A549 treated with CORT108297 at 1 μM for 4 hours (cell line): Measurements from ENCODE around the gene DENND10. TPM values are rescaled to one million over a fixed set of nuclear protein-coding genes. Genes with fewer than 3 reads are reported as not detected.

ENCODE experiments used
- total RNA-seq: library from RNA; stranded (reverse); fragments of 200-300 nt; extraction: Qiagen RNA extraction; gene quantifications from 5 replicates; pipeline ENCODE4 v1.2.3, GENCODE V29; 2022

Gene DENND10
- total RNA-seq: 46.8 to 63.6 TPM (median 58.5 TPM) in 5 replicates

GRCh38 chr10:119103903-119104653, at the start of gene DENND10:
Gene DENND10, plus strand, starts transcription at chr10:119104113. Its CDS starts 30 bp downstream, at chr10:119104143.

GRCh38 chr10:119080521-119081259, 23.2 kb upstream of the DENND10 start, which contains the start of gene EIF3A:
Gene EIF3A, minus strand, starts transcription at chr10:119080817. Its CDS starts 141 bp downstream, at chr10:119080676.

GRCh38 chr10:119165171-119166117, 61.5 kb downstream of the DENND10 start, which contains the start of gene SFXN4:
Gene SFXN4, minus strand, starts transcription at chr10:119165714. Its CDS starts 67 bp downstream, at chr10:119165647.

GRCh38 chr10:119178372-119179119, 74.6 kb downstream of the DENND10 start, which contains the start of gene PRDX3:
Gene PRDX3, minus strand, starts transcription at chr10:119178812. Its CDS starts 22 bp downstream, at chr10:119178790.

Other genes with a start within 250 kb of the DENND10 start
- 1.6 to 3.2 TPM (median 2.9 TPM) in 5 replicates for gene NANOS1, start 74.4 kb upstream of the DENND10 start, total RNA-seq
- 111 to 155 TPM (median 134 TPM) in 5 replicates for gene EIF3A, start 23.3 kb upstream of the DENND10 start, total RNA-seq
- gene SFXN4, start 61.6 kb downstream of the DENND10 start, total RNA-seq: 43.3 to 53.1 TPM (median 48.2 TPM) in 5 replicates
- 299 to 330 TPM (median 326 TPM) in 5 replicates for gene PRDX3, start 74.7 kb downstream of the DENND10 start, total RNA-seq
- 10.9 to 12.7 TPM (median 12.1 TPM) in 5 replicates for gene GRK5, start 103.5 kb downstream of the DENND10 start, total RNA-seq